Inflammatory macrophage (primary cell): ENCODE measurements around the gene TAF4.
"Not testable (repeated sequence)": the region's sequence is repeated elsewhere in the genome, so short reads cannot be mapped to it uniquely, and the experiment has no call there.

ENCODE experiments used
- DNase-seq, 2 donors: peaks; one replicate each; pipeline ENCODE4 v3.0.0-alpha.2; 2020 to 2022

TAF4 gene

DNA sequence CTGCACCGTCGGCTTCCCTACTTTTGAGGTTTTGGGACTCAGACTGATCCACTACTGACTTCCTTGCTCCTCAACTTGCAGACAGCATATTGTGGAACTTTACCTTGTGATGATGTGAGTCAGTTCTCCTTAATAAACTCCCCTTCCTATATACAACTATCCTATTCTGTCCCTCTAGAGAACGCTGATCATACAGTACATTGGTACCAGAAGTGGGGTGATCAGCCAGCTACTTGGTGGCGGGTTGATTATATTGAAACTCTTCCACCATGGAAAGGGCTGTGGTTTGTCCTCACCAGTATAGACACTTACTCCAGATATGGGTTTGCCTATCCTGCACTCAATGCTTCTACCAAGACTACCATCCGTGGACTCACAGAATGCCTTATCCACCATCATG, 7.6 kb upstream of the TAF4 start:
- DNase-seq = no peak

GRCh38 chr20:62071669-62072430, 6.2 kb upstream of the TAF4 start:
- not testable (repeated sequence) for DNase-seq

GRCh38 chr20:62069741-62070216, 4.1 kb upstream of the TAF4 start:
- DNase-seq = no peak

DNA sequence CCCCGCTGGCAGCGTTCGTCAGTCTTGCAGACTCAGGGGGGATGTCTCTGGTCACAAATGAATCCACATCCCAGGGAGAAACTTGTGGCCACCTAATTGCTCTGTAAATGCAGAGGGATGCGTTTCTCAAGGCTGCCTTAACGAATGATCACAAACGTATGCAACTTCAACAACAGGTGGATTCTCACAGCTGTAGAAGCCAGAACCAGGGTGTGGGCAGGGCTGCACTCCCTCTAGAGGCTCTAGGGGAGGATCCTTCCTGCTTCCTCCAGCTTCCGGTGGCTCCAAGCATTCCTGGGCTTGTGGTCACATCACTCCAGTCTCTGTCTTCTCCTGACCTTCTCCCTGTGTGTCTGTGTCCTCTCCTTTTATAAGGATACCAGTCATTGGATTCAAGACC, 3.3 kb upstream of the TAF4 start:
- no peak for DNase-seq

DNA sequence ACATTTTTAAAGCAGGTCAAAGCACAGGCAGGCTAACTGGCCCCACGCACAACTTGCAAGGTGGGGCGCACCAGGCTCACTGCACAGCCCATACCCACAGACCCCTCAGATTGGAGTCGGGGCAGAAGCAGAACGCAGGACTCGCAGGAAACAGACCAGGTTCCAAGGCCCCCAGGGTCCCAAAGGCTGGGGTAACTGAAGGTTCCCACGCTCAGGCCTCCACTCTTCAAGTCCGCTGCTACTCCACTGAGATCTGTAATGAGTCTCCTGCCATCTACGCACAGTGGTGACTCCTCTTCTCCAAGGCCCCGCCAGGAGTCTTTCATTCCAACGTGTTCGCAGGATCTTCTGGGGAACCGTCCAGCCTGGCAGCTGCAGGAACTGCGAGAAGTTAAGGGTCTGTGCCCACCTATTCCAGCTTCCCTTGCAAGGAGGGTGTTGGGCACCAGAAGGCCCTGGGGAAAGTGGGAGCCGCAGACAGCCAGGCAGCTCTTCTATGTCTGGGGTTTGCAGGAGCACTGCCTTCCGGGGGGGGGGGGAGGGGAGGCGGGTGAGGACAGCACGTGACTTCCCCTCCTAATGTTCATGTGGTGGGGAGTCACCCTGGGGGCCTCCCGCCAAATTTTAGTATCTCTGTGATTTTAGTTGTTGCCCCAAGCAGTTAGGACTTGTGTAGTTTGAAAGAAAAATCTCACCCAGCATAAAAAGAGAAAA, 2.0 kb upstream of the TAF4 start:
- DNase-seq = no peak

DNA sequence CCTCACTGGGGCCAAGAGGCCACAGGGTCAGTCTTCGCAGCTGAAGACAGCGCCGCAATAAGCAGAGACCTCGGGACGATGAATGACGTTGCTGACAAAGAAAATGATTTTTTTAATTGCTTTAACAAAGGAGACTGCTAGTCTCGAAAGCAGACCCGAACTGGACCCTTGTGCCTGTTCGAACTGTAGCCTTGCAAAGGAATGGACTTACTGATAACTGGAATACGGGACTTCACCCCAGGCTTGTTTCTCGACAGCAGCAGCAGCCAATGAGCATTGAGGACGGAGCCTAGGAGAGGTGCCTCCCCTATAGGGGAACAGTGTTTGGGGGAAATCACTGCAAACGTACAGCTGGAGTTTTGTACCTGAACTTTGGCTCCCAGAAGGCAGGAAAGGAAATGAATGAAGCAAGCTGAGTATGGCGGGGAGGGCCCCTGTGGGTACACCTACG, 1.3 kb upstream of the TAF4 start:
- DNase-seq = peak; percentile 21 to 37

GRCh38 chr20:62066339-62066982, 780 bp upstream of the TAF4 start:
- DNase-seq = peak in 1 of 2 donors; percentile 19

- peak in 1 of 2 donors; percentile 7 for DNase-seq
Measured at GRCh38 chr20:62064770-62065673, 659 bp downstream of the TAF4 start.

DNA sequence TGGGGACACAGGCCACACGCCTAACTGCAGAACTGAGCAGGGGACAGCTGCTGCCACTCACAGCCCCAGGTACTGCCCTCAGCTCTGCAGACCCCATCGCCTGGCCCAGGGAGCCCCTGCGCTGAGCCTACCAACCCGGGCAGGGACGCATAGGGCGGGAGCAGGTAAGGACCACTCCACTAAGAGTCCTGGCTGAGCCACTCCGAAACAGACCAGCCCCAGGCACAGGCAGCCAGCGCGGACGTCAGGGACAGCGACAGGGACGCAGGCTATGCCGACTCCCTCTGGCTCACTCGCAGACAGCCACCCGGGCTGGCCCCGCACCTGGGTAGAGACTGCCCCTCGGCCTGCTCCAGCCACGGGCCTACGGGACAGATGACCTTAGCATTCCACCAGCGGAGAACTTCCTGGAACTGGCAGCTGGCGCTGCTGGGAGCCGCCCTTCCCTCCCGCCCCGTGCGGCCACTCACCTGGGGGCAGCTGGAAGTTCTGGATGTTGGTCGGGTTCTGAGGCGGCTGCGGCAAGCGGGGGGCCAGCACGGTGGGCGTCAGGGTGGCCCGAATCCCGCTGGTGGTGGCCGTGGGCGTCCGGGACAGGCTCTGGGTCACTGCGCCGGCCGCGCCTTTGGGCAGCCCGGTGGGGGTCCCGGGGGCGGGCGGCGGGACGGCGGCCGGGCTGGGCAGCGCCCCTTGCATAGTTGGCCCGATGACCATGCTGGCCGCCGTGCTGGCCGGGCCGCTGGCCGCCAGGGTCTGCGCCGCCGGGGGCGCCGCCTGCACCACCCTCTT, 1.5 kb downstream of the TAF4 start:
- DNase-seq = no peak

- no peak for DNase-seq
Measured at GRCh38 chr20:62063315-62063980, 2.2 kb downstream of the TAF4 start.

- DNase-seq = no peak
Measured at GRCh38 chr20:62062661-62063314, 2.9 kb downstream of the TAF4 start.

- peak; percentile 30 to 57 for DNase-seq
Measured at GRCh38 chr20:62061851-62062423, 3.7 kb downstream of the TAF4 start.

DNA sequence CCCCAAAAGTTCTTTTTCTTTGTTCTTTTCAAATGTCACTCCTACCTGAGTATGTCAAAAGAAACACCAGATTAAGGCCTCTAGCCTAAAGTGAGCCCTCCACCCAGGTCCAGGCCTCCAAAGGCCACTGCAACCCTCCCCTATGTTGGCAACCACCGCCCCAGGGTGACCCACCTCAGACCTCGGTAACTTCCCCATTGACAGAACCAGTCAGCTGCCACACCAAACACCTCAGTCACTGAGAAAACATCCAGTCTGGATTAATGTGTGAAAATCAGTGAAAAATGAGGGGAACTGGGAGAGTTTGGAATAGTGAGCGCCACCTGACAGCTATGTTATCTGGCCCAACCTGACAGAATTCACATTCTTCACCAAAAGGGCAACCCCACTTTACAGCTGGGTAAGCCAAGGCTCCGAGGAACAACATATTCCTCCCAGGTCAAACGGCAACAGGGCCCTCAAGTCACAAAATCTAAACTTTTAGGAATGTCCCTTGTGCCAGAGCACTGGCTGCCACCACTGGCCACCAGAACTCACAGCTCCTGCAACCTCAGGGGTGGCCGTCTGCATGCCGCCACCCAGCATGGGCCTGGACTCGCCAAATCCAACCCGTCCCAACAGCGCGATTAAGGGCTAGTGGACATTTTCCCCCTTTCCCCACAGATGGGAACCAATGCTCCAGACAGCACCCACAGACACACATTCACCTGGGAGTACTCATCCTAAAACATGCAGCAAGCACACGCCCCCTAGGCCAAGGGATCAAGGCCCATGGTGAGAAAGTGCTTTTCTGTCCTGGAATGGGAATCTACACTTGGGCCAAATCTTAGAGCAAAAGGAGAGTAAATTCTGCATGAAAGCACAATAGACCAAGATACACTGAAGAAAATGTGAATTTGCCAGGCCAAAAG, 4.8 kb downstream of the TAF4 start:
- DNase-seq = no peak

DNA sequence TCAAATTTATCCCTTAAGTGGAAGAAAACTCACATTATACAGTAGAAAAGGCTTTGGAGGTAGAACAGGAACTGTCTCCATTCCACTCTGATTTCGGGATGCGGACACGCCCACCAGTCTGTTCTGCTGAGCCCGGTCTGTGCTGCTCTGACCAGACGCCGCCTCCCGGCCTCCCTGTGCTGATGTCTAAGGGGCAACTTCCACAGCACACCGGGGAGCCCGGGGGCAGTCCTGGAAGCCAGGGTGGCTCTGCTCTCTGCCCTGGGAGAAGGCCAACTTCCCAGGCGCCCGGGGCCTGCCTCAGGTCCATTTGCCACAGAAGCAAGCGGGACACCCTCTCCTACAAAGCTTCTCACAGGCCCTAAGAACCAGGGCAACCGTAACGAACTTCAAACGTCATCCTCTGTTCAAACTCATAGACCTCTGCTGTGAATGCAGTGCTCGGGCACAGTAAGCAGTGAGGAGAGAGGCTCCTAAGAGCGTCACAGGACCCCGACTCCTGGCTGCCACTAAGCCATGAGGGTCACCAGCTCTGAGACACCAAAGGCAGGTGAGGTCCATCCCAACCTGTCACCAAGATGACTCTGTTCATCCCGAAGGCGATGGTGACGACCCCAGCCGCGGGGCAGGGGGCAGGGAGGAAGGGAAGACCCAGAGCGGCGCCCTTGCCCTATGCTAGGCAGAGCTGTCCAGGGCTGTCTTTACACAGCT, 5.6 kb downstream of the TAF4 start:
- DNase-seq = no peak

DNA sequence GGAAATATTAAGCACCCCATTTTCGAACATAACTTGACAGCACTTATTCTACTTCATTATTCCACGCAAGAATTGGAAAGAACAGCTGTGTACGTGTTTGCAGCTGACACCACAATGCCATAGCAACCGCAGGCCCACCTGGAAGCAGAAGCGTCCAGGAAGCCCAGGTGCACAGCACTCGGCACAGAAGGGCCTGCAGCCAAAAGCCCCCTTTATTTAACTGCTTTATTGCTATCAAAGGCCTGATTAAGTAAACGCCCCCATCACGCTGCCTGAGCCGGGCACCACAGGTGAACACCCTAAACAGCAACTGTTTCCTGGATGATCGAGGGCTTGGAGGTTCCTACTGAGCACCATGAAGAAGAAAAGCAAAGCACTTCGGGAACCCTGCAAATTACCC, 6.3 kb downstream of the TAF4 start:
- DNase-seq = no peak

DNA sequence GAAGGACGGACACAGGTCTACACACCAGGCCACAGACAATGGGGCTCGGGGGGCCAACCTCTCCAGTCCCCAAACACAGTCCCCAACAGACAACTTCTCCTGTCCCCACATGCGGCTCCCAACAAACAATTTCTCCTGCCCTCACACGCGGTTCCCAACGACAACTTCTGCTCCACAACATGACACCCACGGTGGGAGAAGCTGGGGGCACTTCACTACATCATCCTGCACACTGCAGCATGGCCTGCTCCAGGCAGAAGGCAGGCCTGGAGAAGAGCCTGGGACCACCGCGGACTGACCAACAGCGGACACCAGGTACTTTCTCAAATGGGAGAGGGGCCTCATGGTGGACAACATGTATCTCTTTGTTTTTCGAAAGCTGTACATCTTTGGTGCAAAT, 6.7 kb downstream of the TAF4 start:
- DNase-seq = no peak

DNA sequence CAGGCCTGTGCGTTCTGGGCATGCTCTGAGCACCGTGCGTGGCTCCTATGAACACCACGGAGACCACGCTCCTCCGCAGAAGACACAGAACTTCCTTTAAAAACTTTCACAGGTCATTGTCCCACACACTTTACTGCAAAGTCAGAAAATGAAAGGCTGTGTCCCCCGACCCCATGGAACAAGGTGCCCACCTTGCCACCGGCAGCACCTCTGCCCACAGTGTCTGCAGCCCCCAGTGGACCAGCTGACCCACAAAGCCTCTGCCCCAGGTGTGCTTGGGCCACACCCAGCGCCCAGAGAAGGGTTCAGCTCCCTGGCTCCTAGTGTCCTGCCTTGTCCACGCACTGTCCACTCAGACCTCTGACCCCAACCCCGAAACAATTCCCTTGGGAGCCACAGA, 8.7 kb downstream of the TAF4 start:
- no peak for DNase-seq

- no peak for DNase-seq
Measured at GRCh38 chr20:62056377-62056776, 9.3 kb downstream of the TAF4 start.

DNA sequence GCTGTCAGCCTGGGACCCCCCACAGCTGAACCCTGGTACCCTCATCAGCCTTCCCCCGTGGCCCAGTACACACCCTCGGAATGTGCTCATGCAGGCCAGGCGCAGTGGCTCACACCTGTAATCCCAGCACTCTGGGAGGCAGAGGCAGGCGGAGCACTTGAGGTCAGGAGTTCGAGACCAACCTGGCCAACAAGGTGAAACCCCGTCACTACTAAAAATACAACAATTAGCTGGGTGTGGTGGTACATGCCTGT, 9.9 kb downstream of the TAF4 start:
- not testable (repeated sequence) for DNase-seq
